Endothelial cell of umbilical vein (primary cell): Measurements from ENCODE around the gene ZBTB20. TPM values are rescaled to one million over a fixed set of nuclear protein-coding genes. Genes with fewer than 3 reads are reported as not detected.

Experiments used
- BruUV-seq: library from RNA; stranded (reverse); fragments of 400-500 nt; replicated peaks from 2 replicates; lab custom pipeline; 2021; lab: Mats Ljungman, UMichigan
- CTCF ChIA-PET: fragments of 300-600, 350-600 bp; sonication (Branson Sonifier 250); formaldehyde crosslinking; loops from one replicate; lab custom pipeline; 2021; ENCODE audit warnings: antibody characterized with exemption, inconsistent platforms; lab: Charles Lee
- POLR2A ChIA-PET: fragments of 300-600, 350-600 bp; sonication (Branson Sonifier 250); formaldehyde crosslinking; loops from one replicate; lab custom pipeline; 2021; ENCODE audit warnings: antibody characterized with exemption, inconsistent platforms; lab: Charles Lee
- DNase-seq: peaks from one replicate; pipeline ENCODE4 v3.0.0-alpha.2; 2011; ENCODE audit warnings: low read depth, low spot score
- FAIRE-seq: peaks from 2 replicates; lab custom pipeline; 2011; peaks lifted over from hg19 to GRCh38; lab: Jason Lieb, UNC
- H2AFZ ChIP-seq: 2 replicates; pipeline ENCODE4 v1.6.0; 2012; ENCODE audit warnings: low read depth, low read length, control low read depth, inconsistent platforms
- H3K27ac ChIP-seq: 2 replicates; pipeline ENCODE4 v1.5.1; 2011; ENCODE audit warnings: low read depth, mild to moderate bottlenecking, control low read depth, low read length, moderate library complexity; ENCODE audit not compliant: insufficient read depth
- H3K27me3 ChIP-seq, 2 experiments: 2 replicates each; pipeline versions ENCODE4 v1.6.0 to v1.6.1; 2011; ENCODE audit warnings: low read length in 2 of 2, mixed read lengths in 1 of 2; ENCODE audit not compliant: control insufficient read depth in 2 of 2, insufficient read depth in 2 of 2
- H3K36me3 ChIP-seq, 2 experiments: 2 replicates in 1 of 2; 3 replicates in 1 of 2; pipeline ENCODE4 v1.5.1; 2011; ENCODE audit warnings: low read length in 2 of 2, mild to moderate bottlenecking in 1 of 2, moderate library complexity in 1 of 2; ENCODE audit not compliant: control insufficient read depth in 2 of 2, insufficient read depth in 2 of 2; ENCODE audit errors: extremely low read depth in 1 of 2
- H3K4me1 ChIP-seq: 3 replicates; pipeline ENCODE4 v1.5.1; 2011; ENCODE audit warnings: mild to moderate bottlenecking, low read length; ENCODE audit not compliant: control insufficient read depth, insufficient read depth; ENCODE audit errors: extremely low read depth
- H3K4me2 ChIP-seq: 2 replicates; pipeline ENCODE4 v1.6.1; 2011; ENCODE audit warnings: low read length, control low read depth, mixed read lengths; ENCODE audit not compliant: insufficient read depth
- H3K4me3 ChIP-seq, 3 experiments: fragments of 200-600 bp in 1 of 3; sonication (generic), shearing (Covaris generic) in 1 of 3; replicated peaks in 1 of 3; 2 replicates each; pipeline ENCODE4 v1.5.1; 2011 to 2016; ENCODE audit warnings: control low read depth in 3 of 3, low read length in 3 of 3, mild to moderate bottlenecking in 2 of 3, inconsistent platforms in 1 of 3, low read depth in 1 of 3, moderate library complexity in 1 of 3; ENCODE audit not compliant: insufficient read depth in 1 of 3
- H3K79me2 ChIP-seq: 2 replicates; pipeline ENCODE4 v1.6.0; 2012; ENCODE audit warnings: low read length, inconsistent platforms; ENCODE audit not compliant: control insufficient read depth, insufficient read depth
- H3K9ac ChIP-seq: replicated peaks from 2 replicates; pipeline ENCODE3; 2011; ENCODE audit warnings: low read length, control low read depth; ENCODE audit not compliant: insufficient read depth; ENCODE audit errors: extremely low read depth
- H3K9me1 ChIP-seq: replicated peaks from 3 replicates; pipeline ENCODE4 v1.6.0; 2011; ENCODE audit warnings: mild to moderate bottlenecking, low read length; ENCODE audit not compliant: control insufficient read depth, insufficient read depth; ENCODE audit errors: extremely low read depth
- H3K9me3 ChIP-seq: replicated peaks from 2 replicates; pipeline ENCODE4 v1.5.1; 2012; ENCODE audit warnings: low read length, inconsistent platforms; ENCODE audit not compliant: control insufficient read depth, insufficient read depth
- H4K20me1 ChIP-seq: replicated peaks from 2 replicates; pipeline ENCODE3; 2011; ENCODE audit warnings: mild to moderate bottlenecking, low read length; ENCODE audit not compliant: control insufficient read depth, insufficient read depth; ENCODE audit errors: extremely low read depth
- CTCF ChIP-seq, 2 donors: IDR thresholded peaks; 1 replicate in 1 of 2; 2 replicates in 1 of 2; pipeline ENCODE4 v1.5.1; 2011; ENCODE audit warnings: low read length in 2 of 2, mild to moderate bottlenecking in 2 of 2, moderate library complexity in 2 of 2, control low read depth in 1 of 2, inconsistent platforms in 1 of 2, low read depth in 1 of 2; ENCODE audit not compliant: insufficient read depth in 1 of 2; ENCODE audit errors: extremely low read depth in 1 of 2
- EZH2 ChIP-seq: IDR thresholded peaks from 2 replicates; pipeline ENCODE4 v1.6.1; 2012; ENCODE audit warnings: borderline replicate concordance, low read depth, mild to moderate bottlenecking, moderate library complexity, low read length, inconsistent platforms; ENCODE audit not compliant: severe bottlenecking
- FOS ChIP-seq: IDR thresholded peaks from 2 replicates; pipeline ENCODE4 v1.6.1; 2011; ENCODE audit warnings: mild to moderate bottlenecking, low read length, moderate library complexity, borderline replicate concordance; ENCODE audit not compliant: insufficient read depth
- GATA2 ChIP-seq: IDR thresholded peaks from 2 replicates; pipeline ENCODE4 v1.7.0; 2011; ENCODE audit warnings: low read depth, mild to moderate bottlenecking, moderate library complexity, mixed read lengths, low read length; ENCODE audit not compliant: insufficient read length, insufficient read depth
- JUN ChIP-seq: IDR thresholded peaks from 2 replicates; pipeline ENCODE4 v1.6.1; 2011; ENCODE audit warnings: borderline replicate concordance, low read depth; ENCODE audit not compliant: insufficient read length, insufficient read depth
- MAX ChIP-seq: IDR thresholded peaks from 2 replicates; pipeline ENCODE4 v1.6.1; 2011; ENCODE audit not compliant: insufficient read depth, insufficient read length
- MYC ChIP-seq: IDR thresholded peaks from one replicate; pipeline ENCODE4 v1.6.1; 2011; ENCODE audit warnings: mild to moderate bottlenecking, low read depth, low read length
- POLR2A ChIP-seq: IDR thresholded peaks from 2 replicates; pipeline ENCODE4 v1.6.1; 2012; ENCODE audit warnings: low read depth, mild to moderate bottlenecking, control low read depth, low read length
- POLR2AphosphoS5 ChIP-seq: IDR thresholded peaks from 2 replicates; pipeline ENCODE4 v1.6.1; 2012; ENCODE audit warnings: low read depth, mild to moderate bottlenecking, control low read depth, low read length, moderate library complexity; ENCODE audit not compliant: insufficient read depth
- dilution Hi-C: fragments of 300-500 bp; cut with MboI; formaldehyde crosslinking; loops from one replicate; pipeline ENCODE4 v1.15.0; 2019; ENCODE audit warnings: low sequenced_read_pairs; ENCODE audit not compliant: extremely low pct_ligation_motif_present
- intact Hi-C: fragments of 100-400 bp; cut with micrococcal nuclease; formaldehyde crosslinking; loops from one replicate; pipeline ENCODE4 v1.10.0; 2022
- polyA plus RNA-seq, 4 experiments: library from polyadenylated mRNA; depleted of rRNA in 3 of 4; stranded (reverse) in 3 of 4; unstranded in 1 of 4; fragments of >200 nt; gene quantifications; 2 replicates each; pipeline versions ENCODE4 v1.2.1 to v1.2.3, GENCODE V29; 2011 to 2012; ENCODE audit warnings: missing spikeins in 1 of 4
- total RNA-seq: library from RNA; stranded (reverse); gene quantifications from 2 replicates; pipeline ENCODE4 v1.2.3, GENCODE V29; 2021

Gene ZBTB20
- total and polyA plus RNA-seq, 2 donors (not counting 3 experiments of a cell fraction or from before 2014, with no cell fraction given): 2.1 to 20.5 TPM

GRCh38 chr3:114462750-114463149, 684.3 kb downstream of the ZBTB20 start:
- TF ChIP-seq FOS (no peak), CTCF (IDR thresholded peaks at IDR 0.05; ENCODE audit: extremely low read depth in 1 of 2, insufficient read depth in 1 of 2, low read depth in 1 of 2, low read length in 2 of 2) (no peak), EZH2 (no peak), GATA2 (no peak), JUN (no peak), POLR2A (no peak), MYC (no peak), POLR2AphosphoS5 (no peak), MAX (no peak)

More at GRCh38 chr3:114462750-114463149, 684.3 kb downstream of the ZBTB20 start:
- CTCF ChIA-PET: interaction anchor here (1.3 kb wide), 1 partner anchor 10 kb away, joined by 3 read pairs; no protein-coding TSS in a partner anchor
- BruUV-seq: no TSS peak
- dilution Hi-C loops: no loop called here
- Histone ChIP-seq H3K9me1 (no peaks in the 10 kb centered on the region), H3K36me3 (no peaks in the 10 kb centered on the region), H3K4me3 (no peak overlapping the region), H3K9me3 (no peaks in the 10 kb centered on the region), H3K4me2 (no peak overlapping the region), H3K79me2 (no peaks in the 10 kb centered on the region), H3K27ac (no peak overlapping the region), H3K4me1 (no peaks in the 10 kb centered on the region), H3K9ac (no peak overlapping the region), H4K20me1 (peaks cover 3% of the 10 kb centered on the region), H2AFZ (no peak overlapping the region), H3K27me3 (no peaks in the 10 kb centered on the region)
- FAIRE-seq (no peak), DNase-seq (no peak)
- POLR2A ChIA-PET: interaction anchor here (0.5 kb wide), 1 partner anchor 760 kb away, joined by 6 read pairs; no protein-coding TSS in a partner anchor
- intact Hi-C loops: no loop called here
